Measurements from ENCODE around the gene TRAPPC1. TPM values are rescaled to one million over a fixed set of nuclear protein-coding genes. Genes with fewer than 3 reads are reported as not detected.

Gene TRAPPC1
- total RNA-seq, 1 experiment from 2014 or later = 33.4 TPM

DNA sequence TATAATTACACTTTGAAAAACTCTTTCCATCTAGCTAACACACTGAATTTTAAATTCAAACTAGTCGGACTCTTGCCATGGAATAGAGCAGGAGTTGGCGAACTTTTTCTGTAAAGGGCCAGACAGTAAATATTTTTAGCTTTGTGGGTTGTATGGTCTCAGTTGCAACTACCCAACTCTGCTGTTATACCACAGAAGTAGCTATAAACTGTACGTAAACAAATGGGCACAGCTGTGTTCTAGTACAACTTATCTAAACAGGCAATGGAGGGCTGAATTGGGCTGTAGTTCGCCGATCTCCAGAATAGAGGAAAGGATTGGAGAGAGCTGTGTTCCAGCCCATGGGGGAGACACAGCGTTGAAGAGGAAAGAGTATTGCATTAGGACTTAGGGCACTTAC is 9.0 kb upstream of the TRAPPC1 start:
- no peak for DNase-seq (ENCODE audit: low spot score)

- DNase-seq (ENCODE audit: low spot score) = no peak
Measured at GRCh38 chr17:7940034-7940433, 8.3 kb upstream of the TRAPPC1 start.

DNA sequence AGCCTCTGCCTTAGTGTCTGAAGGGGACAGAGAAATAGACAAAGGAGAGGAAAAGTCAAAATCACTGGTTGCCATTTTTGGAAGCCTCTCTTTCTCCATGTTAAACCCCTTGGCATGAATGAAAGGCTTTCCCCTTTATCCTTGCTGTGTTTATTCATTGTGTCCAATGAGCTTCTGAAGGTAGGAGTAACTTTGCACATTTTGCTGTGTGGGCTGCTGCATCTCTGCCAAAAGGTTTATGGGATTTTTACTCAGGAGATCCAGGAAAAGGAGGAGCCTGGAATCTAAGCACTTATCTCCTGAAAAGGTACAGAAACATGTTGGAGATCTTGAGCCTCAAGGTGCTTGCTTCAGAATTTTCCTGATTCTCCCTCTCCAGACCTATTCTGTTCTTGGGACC is 4.1 kb upstream of the TRAPPC1 start:
- DNase-seq (ENCODE audit: low spot score) = no peak

DNA sequence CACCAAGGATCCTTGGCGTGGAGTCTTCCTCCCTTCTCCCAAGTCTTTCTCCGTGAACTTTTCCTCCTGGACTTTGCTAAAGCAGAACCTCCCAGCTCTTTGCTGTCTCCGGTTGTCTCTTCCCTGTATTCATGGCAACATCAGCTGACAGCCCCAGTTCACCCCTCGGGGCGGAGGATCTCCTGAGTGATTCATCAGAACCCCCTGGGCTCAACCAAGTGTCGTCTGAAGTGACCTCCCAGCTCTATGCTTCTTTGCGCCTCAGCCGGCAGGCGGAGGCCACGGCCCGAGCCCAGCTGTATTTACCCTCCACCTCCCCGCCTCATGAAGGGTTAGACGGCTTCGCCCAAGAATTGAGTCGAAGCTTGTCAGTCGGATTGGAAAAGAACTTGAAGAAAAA is 1.2 kb upstream of the TRAPPC1 start:
- peak; percentile 17 for DNase-seq (ENCODE audit: low spot score)

DNA sequence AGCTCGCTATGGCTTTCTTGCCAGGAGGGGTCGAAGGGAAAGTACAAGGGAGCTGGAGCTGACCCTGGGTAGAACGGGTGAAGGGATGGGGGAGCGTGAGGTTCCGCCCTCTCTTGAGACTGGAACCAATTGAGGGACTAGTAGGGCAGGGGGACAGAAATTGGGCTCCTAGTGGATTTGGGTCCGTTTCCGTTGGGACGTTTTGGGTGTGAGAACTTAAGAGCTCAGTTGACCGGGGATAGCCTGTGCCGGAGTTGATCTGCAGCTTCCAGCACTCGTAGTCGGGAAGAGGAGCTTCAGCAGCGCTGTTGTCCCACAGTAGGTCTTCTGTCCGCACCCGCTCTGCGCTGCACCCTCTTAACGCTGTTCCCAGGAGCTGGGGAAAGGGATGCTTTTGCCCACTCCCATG is 741 bp upstream of the TRAPPC1 start:
- no peak for DNase-seq (ENCODE audit: low spot score)

- DNase-seq (ENCODE audit: low spot score) = no peak
Measured at GRCh38 chr17:7930841-7931631, 710 bp downstream of the TRAPPC1 start.

DNA sequence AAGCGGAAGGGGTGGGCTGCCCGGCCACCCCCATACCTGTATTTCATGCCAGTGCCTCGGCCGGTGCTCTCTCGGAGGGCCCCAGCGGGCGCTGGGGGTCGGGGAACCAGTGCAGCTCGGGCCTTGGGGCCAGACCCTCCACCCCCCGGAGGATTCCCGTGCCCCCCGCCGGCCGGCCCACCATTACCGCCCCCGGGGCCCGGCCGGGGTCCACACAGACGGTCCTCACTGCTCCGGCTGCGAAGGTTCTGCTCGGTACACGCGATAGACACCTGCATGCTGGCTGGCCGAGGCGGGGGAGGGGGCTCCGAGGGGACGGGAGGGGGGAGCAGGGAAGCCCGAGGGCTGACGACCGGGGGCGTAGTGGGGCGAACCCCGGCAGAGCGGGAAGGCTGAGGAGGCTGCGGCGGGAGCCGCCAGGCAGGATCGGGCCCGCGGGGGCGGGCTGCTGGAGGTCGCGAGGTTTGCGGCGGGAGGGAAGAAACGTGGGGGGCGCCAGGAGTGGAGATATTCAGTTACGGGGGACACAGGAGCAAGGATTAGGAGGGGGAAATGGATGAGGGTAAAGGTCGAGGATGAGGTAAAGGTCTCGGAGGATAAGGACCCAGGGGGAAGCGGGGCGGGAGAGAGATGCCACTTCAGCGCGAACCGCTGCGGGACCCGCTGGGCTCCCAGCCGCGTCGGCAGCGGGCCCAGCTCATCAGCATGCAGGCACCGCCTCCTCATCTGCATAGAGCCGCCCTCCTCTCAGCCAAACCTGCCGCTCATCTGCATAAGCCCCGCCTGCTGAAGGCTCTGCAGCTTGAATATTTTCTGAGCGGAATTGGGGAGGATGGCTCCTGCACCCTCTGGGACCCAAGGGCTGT is 2.4 kb downstream of the TRAPPC1 start, which contains the start of gene KCNAB3:
Gene KCNAB3 (minus strand): TSS at position 699 of the 866 bp plus-strand sequence. CDS start 421 bp downstream, at position 278.
- no peak for DNase-seq (ENCODE audit: low spot score)

GRCh38 chr17:7927596-7927995 is 4.2 kb downstream of the TRAPPC1 start:
- no peak for DNase-seq (ENCODE audit: low spot score)

DNA sequence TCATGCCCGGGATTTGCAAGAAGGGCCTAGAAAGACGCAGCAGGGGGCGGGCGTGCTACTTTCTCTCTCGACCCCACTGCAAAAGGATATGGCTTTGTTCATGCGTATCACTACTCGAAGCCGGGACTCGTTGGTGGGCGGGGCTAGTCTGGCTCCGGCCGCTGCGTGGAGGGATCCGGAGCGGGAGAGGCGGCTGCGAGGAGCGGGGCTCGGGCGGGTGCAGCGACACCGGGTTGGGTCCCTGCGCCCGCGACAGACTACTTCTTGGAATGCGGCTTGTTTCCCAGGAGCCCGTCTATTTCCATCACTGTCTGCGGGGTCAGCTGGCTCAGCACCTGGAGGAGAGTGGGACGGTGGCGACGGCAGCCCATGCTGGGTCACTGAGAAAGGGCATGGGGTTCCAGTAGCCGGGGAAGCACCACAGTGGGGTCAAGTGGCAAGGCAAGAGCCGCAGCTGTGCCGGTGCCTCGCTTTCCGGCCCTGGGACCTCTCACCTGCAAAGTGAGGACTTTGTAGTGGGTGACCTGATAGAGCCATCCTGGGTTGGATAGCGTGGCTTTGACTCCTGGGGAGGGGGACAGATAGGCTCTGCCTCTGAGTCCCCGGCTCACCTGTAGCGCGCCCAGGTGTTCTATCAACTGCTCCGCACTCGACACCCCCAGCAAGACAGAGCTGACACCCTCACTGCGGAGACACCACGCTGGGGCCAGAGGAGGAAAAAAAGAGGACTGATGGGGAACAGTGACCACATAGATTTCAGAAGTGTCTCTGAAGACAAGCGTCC is 8.7 kb downstream of the TRAPPC1 start:
- no peak for DNase-seq (ENCODE audit: low spot score)

GRCh38 chr17:7922269-7922844 is 9.4 kb downstream of the TRAPPC1 start:
- DNase-seq (ENCODE audit: low spot score) = no peak

GRCh38 chr17:7916808-7917207 is 14.9 kb downstream of the TRAPPC1 start:
- DNase-seq (ENCODE audit: low spot score) = no peak

DNA sequence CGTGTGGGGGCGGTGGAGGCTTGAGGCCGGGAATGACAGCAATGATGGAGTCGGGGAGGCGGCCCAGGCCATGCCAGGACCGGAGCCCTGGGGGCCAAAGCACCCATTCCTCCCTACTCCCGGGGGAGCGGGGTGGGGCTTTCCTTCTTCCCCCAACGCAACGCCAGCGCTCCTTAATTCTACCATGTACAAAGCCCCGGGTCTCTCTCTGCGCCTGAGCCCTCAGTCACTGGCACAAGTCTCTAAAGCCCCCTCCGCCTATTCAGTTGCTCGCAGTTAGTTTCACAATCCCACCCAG is 15.4 kb downstream of the TRAPPC1 start:
- DNase-seq (ENCODE audit: low spot score) = no peak

DNA sequence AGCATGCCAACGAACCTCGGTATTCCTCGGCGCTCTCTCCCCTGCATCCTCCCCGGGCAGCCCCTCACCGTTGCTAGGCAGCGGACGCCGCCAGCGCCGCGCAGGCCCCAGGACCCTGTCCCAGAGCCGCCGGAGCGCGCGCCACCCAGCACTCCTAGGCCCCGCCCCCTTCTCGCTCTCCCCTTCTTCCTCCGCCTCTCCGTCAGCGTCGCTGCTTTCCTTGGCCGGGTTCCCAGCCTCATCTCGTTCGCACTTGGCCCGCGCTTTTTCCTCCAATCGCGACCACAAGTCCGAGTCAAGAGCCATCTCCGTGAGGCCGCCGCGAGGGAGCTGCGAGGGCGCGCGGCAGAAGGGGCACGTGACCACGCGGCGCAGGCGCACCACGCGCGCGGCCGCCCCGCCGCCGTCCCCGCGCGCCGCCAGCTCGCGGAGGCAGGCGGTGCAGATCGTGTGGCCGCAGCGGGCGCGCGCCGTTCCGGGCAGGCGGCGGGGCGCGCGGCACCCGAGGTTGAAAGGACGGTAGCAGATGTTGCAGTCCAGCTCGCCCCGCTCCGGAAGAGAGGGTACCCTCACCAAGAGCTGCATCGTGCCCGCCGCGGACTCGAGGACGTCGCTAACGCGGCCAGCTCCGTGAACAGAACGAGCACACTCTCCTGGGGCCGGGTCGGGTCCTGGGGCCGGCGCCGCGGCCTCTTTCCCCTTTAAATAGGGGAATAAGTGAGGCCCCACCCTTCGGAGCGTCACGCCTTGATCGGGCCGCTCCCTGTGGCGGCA is 15.9 kb downstream of the TRAPPC1 start, which contains the start of gene RNF227:
Gene RNF227 (minus strand): TSS at position 679 of the 774 bp plus-strand sequence. CDS start 94 bp downstream, at position 585.
- DNase-seq (ENCODE audit: low spot score) = peak; percentile 91

GRCh38 chr17:7915179-7915610 is 16.6 kb downstream of the TRAPPC1 start:
- DNase-seq (ENCODE audit: low spot score) = peak; percentile 9

DNA sequence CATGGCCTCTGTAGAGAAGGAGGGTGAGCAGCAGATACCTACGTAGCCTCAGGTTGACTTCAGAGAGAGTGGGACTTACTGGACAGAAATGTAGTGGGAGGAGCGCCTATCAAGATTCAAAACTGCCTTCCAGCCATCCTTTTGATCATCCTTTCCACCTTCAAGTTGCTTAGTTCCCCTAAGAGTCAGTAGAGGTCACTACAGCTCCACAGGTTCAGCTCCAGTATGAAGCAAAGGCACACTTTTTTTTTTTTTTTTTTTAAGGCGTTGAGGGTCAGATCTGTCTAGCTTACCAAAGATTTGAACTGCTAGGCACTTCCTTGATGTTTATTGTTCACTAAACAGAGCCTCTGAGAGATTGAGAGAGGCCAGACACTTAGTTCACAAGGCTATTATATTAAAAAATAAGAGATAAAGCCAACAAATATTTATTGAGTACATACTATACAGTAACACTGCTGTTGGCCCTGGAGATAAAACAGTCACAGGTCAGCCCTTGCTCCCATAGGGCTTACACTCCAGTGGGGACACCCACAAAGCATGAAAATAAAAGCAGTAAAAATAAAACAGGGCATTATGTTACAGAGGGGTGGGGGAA is 18.7 kb downstream of the TRAPPC1 start:
- DNase-seq (ENCODE audit: low spot score) = peak; percentile 54

DNA sequence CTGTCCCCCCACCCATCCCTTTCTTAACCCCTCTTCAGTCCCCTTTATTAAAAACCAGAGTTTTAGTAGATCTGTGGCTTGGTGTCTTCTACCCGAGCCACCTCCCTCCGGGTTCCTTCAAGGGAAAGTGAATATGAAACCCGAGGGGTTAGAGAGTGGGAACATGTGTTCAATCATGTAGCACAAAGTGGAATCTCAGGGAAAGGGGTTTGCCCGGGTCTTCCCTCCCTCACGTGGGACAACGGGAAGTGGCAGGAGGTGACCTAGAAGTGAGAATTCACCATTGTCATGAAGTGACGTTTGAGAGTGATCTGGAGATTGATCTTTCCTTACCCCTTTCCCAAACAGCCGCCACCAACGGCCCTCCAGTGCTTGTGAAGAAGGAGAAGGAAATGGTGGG is 20.6 kb downstream of the TRAPPC1 start:
- no peak for DNase-seq (ENCODE audit: low spot score)

DNA sequence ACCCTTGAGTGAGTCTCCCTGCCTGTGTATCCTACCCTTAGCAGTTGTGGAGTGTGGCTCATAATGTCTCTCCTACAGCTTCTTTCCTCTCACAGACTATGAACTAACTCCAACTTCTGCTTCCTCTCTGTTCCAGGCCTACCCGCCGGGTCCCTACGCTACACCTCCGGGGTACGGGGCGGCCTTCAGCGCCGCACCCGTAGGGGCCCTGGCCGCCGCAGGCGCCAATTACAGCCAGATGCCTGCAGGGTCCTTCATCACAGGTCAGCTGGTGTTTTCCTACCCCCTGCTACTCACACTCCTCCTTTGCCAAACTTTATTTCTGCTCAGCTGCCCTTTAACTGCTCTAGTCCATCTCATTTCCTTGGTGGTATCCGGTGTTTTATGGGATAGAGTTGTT is 21.0 kb downstream of the TRAPPC1 start:
- DNase-seq (ENCODE audit: low spot score) = no peak

DNA sequence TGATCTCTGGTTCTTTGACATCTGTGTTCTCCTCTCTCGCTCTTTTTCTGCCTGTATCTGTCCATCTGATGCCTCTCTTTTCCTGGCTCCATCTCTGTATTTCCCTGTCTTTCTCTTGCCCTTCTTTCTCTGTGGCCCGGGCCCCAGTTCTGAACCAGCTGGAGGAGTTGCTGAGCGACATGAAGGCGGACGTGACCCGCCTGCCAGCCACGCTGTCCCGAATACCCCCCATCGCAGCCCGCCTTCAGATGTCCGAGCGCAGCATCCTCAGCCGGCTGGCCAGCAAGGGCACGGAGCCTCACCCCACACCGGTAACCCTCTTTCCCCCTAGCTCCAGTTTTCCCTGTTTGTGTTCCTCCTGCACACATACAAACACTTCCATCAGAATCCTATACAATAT is 21.5 kb downstream of the TRAPPC1 start:
- DNase-seq (ENCODE audit: low spot score) = no peak

GRCh38 chr17:7909089-7909488 is 22.7 kb downstream of the TRAPPC1 start:
- DNase-seq (ENCODE audit: low spot score) = no peak
